GM12878 (cell line): ENCODE measurements around the gene CENPH. TPM values are rescaled to one million over a fixed set of nuclear protein-coding genes. Genes with fewer than 3 reads are reported as not detected.

Experiments used
- ATF7 ChIP-seq: fragments of 450-650 bp; IDR thresholded peaks from 2 replicates; pipeline ENCODE4 v1.6.1; 2016; ENCODE audit warnings: low read depth, mild to moderate bottlenecking
- BCL11A ChIP-seq: IDR thresholded peaks from 2 replicates; pipeline ENCODE4 v1.6.1; 2011; ENCODE audit warnings: low read depth, low read length
- CREB1 ChIP-seq: IDR thresholded peaks from 2 replicates; pipeline ENCODE4 v1.6.1; 2012; ENCODE audit warnings: low read depth, mild to moderate bottlenecking, inconsistent platforms
- HCFC1 ChIP-seq: fragments of 150-350 bp; IDR thresholded peaks from 2 replicates; pipeline ENCODE4 v1.6.1; 2014; ENCODE audit warnings: low read length
- IKZF1 ChIP-seq: fragments of 450-650 bp; conservative IDR thresholded peaks from 2 replicates; pipeline ENCODE4 v1.6.1; 2017; ENCODE audit warnings: antibody characterized with exemption, mild to moderate bottlenecking
- MAX ChIP-seq: IDR thresholded peaks from 2 replicates; pipeline ENCODE4 v1.6.1; 2012; ENCODE audit warnings: low read depth, low read length, improper control_type of control experiment
- MEF2A ChIP-seq: IDR thresholded peaks from 2 replicates; pipeline ENCODE4 v1.6.1; 2011; ENCODE audit warnings: low read depth, mild to moderate bottlenecking, low read length, moderate library complexity; ENCODE audit not compliant: insufficient read depth
- MXI1 ChIP-seq: fragments of 150-350 bp; IDR thresholded peaks from 2 replicates; pipeline ENCODE4 v1.6.1; 2011; ENCODE audit warnings: low read depth, mild to moderate bottlenecking, inconsistent platforms, low read length, improper control_type of control experiment
- NR2C1 ChIP-seq: fragments of 450-650 bp; IDR thresholded peaks from 2 replicates; pipeline ENCODE4 v1.6.1; 2017; ENCODE audit warnings: antibody characterized with exemption, mild to moderate bottlenecking, moderate library complexity
- NRF1 ChIP-seq: conservative IDR thresholded peaks from 2 replicates; pipeline ENCODE4 v1.6.1; 2011; ENCODE audit warnings: mild to moderate bottlenecking, low read depth, low read length, improper control_type of control experiment
- RAD21 ChIP-seq: IDR thresholded peaks from 2 replicates; pipeline ENCODE4 v1.6.1; 2011; ENCODE audit warnings: mild to moderate bottlenecking, low read depth, low read length, moderate library complexity; ENCODE audit not compliant: insufficient read depth
- RELA ChIP-seq: fragments of 450-650 bp; IDR thresholded peaks from 2 replicates; pipeline ENCODE4 v1.8.0; 2014; ENCODE audit warnings: borderline replicate concordance; ENCODE audit not compliant: partially characterized antibody
- RUNX3 ChIP-seq: IDR thresholded peaks from 2 replicates; pipeline ENCODE4 v1.6.1; 2012; ENCODE audit warnings: low read length, inconsistent platforms
- SIX5 ChIP-seq: IDR thresholded peaks from 2 replicates; pipeline ENCODE4 v1.6.1; 2011; ENCODE audit warnings: mild to moderate bottlenecking, low read depth, low read length, moderate library complexity; ENCODE audit not compliant: severe bottlenecking
- SKIL ChIP-seq: fragments of 450-650 bp; IDR thresholded peaks from 2 replicates; pipeline ENCODE4 v1.6.1; 2017; ENCODE audit warnings: mild to moderate bottlenecking, low read depth, inconsistent platforms; ENCODE audit not compliant: poor library complexity, severe bottlenecking
- YBX1 ChIP-seq: fragments of 450-650 bp; IDR thresholded peaks from 2 replicates; pipeline ENCODE4 v1.6.1; 2016; ENCODE audit warnings: antibody characterized with exemption
- ZNF384 ChIP-seq: IDR thresholded peaks from 2 replicates; pipeline ENCODE4 v1.6.1; 2012; ENCODE audit warnings: low read depth, mild to moderate bottlenecking, low read length, improper control_type of control experiment, borderline replicate concordance
- ZNF592 ChIP-seq: fragments of 450-650 bp; IDR thresholded peaks from 2 replicates; pipeline ENCODE4 v1.6.1; 2017; ENCODE audit warnings: mild to moderate bottlenecking, moderate library complexity
- ZNF622 ChIP-seq: fragments of 450-650 bp; IDR thresholded peaks from 2 replicates; pipeline ENCODE4 v1.6.1; 2017; ENCODE audit warnings: mild to moderate bottlenecking, inconsistent platforms
- ZNF687 ChIP-seq: fragments of 450-650 bp; IDR thresholded peaks from 2 replicates; pipeline ENCODE4 v1.6.1; 2017; ENCODE audit warnings: mild to moderate bottlenecking, moderate library complexity
- polyA plus RNA-seq, 11 experiments: library from polyadenylated mRNA; depleted of rRNA in 4 of 11; unstranded in 6 of 11; stranded (reverse) in 5 of 11; fragments of >200 nt; fragmentation: Nextera tagmentation in 4 of 11; fragmentation: Illumina TruSeq in 1 of 11; extraction: Ambion mirVana in 4 of 11; extraction: Trizol in 1 of 11; gene quantifications; 1 replicate in 1 of 11; 2 replicates in 10 of 11; pipeline versions ENCODE4 v1.2.1 to v1.2.3, GENCODE V29; 2011 to 2016; ENCODE audit warnings: inconsistent platforms in 2 of 11, missing spikeins in 2 of 11, low read depth in 1 of 11
- total RNA-seq, 4 experiments: library from RNA; depleted of rRNA in 3 of 4; stranded (reverse); fragments of >200 nt in 3 of 4; fragmentation: Illumina TruSeq in 1 of 4; extraction: Trizol in 1 of 4; gene quantifications; 2 replicates each; pipeline versions ENCODE4 v1.2.1 to v1.2.3, GENCODE V29; 2013 to 2021

The CENPH gene
- total and polyA plus RNA-seq, 10 of the 15 experiments (the other 5 are each of a cell fraction or from before 2014, with no cell fraction given): 7.3 to 65.6 (median 45.9) TPM

GRCh38 chr5:69166686-69167492 is 22.5 kb upstream of the CENPH start, which contains the start of gene CCNB1 (continued):
- TF ChIP-seq MEF2A (no peak), YBX1 (no peak), BCL11A (no peak), NR2C1 (no peak), SKIL (no peak), NRF1 (peak; percentile 65), MAX (peak; percentile 96), ZNF384 (no peak), ZNF622 (no peak), RAD21 (no peak), MXI1 (peak; percentile 100), IKZF1 (0 out of 2 replicates have a peak, but pooled peaks have one; percentile 45), ATF7 (no peak), ZNF592 (no peak), HCFC1 (no peak; the same call in 1 of the 2 replicates), RUNX3 (no peak), RELA (no peak), CREB1 (peak; percentile 81), SIX5 (no peak), ZNF687 (peak; percentile 92)
